GM19240 (cell line): ENCODE results near the gene ASPG.

Experiments used
- DNase-seq: peaks from one replicate; pipeline ENCODE4 v3.0.0; 2011; ENCODE audit warnings: low spot score; ENCODE audit not compliant: insufficient read length

Gene ASPG

DNA sequence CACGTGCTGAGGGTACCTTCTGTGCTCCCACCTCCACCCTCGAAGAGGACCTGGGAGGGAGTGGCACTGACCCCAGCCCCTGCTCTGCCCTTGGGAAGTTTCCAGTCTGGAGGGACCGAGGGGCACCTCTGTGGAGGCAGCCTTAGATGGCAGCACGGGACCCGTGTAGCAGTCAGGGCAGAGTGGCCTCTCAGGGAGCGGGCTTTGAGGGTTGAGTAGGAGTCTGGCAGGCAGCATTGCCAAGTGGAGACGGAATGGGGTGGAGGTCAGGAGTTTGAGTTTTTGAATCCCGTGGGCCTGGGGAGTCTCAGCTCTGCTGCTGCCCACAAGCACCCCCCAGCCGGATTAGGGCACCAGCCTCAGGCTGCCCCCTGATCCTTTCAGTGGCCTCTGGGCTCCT, 74.5 kb downstream of the ASPG start:
- DNase-seq: no peak

DNA sequence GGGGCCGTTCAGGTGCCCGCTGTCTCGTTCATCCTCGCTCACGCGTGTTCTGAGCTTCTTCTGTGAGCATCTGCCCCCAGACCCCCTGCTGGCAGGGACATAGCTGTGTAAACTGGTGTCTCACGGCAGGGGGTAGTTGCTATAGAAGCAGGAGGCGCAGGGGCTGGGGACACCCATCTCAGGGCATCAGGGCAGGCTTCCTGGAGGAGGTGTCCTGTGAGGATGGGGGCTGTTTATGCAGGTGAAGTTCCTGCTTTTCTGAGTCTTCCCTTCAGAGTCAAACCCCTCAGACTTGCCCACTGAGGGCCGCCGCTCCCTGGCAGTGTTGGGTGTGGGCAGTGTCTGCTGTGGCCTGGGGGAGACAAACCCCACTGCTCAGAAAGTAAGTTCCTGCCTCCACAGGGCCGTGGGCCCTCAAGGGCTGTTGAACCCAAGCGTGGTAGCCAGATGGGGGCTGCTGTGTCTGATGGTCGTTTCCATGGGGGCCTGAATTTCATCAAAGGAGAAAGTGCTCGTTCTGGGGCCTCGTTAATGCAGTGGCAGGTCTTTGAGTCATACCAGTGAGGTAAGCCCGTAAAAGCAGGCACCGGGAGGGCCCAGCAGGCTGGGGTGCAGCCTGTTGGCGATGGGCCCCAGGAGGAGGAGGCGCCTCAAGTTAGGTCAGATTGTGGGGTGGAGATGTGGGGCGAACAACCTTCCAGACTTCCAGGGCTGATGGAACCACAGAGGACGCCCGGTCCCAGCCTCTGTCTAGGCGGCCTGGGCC, 76.3 kb downstream of the ASPG start:
- no peak for DNase-seq

DNA sequence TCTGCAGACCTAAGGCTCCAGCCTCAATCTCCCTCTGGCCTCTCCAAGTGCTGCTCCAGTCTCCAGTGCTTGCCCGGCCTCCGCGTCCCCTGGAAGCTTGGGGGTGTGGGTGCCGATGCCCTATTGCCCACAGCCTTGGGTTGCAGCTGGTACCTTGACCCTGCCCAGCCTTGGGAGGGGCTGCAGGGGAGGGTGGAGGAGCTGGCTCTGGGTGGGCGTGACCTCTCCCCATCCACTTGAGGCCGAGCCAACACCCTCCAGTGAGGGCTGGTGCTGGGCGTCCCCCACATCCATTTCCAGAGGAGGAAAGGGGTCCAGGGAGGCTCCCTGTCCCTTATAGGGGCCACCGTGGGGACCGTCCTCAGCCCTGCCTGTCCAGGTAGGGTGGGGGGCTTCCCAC, 77.0 kb downstream of the ASPG start:
- DNase-seq: no peak

DNA sequence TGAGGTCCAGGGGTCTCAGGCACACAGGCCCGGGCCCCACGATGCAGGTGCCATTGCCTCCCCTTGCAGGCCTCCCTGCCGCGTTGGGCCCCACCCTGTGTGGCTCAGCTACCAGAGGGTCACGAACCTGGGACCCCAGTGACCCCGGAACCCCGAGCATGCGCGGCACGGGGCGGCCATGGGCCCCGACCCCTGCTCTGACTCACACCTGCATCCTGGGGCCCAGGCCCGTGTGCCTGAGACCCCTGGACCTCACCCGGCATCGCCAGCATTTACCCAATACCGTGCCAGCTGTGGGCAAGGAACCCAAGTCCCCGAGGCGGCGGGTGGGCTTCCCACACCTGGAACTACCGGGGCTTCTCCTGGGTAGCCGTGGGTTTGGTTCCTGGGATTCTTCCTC, 78.0 kb downstream of the ASPG start:
- DNase-seq: no peak

DNA sequence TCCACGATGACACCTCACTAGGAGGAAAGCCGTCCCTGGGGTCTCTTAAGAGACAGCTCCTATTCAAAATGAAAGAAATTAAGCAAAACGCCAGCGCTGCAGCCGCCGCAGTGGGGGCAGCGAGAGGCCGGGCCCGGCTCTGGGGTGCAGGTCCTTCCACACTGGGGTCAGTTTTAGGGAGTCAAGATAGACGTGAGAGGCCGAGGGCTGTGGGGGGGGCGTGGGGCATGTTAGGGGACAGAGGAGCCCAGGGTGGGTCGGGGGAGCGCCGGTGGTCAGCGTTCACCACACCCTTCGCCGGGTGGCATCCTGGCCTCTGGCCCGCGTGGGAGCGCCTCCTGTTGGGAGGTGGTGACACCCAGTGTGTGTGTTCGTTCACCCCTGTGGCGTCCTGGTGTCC, 78.5 kb downstream of the ASPG start:
- DNase-seq: no peak

DNA sequence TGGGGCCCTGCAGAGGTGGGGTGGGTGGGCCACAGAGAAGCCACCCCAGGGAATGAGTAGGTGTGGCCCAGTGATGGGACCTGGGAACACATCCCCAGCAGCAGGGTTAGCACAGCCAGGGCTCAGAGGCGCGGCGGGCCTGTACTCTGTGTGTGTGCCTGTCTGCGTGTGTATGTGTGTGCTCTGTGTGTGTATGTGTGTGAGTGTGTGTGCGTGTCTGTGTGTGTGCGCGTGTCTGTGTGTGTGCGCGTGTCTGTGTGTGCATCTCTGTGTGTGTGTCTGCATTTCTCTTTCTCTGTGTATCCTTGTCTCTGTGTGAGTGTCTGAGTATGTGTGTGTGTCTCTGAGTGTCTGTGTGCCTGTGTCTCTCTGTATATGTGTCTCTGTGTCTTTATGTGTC, 79.0 kb downstream of the ASPG start:
- no peak for DNase-seq
